Gastroesophageal sphincter (tissue), 4 donors: ENCODE results near the gene HBG1. TPM values are rescaled to one million over a fixed set of nuclear protein-coding genes. Genes with fewer than 3 reads are reported as not detected.

ENCODE experiments used
- ATAC-seq: fragments of 150-250 bp; one replicate; pipeline ENCODE4 v1.9.1; 2016; ENCODE audit warnings: mild to moderate bottlenecking, moderate library complexity
- H3K27ac ChIP-seq, 4 donors: fragments of 200-600 bp; sonication (generic) in 3 of 4; 1 replicate in 3 of 4; 2 replicates in 1 of 4; pipeline ENCODE4 v1.5.1; 2016 to 2019
- H3K27me3 ChIP-seq: fragments of 200-600 bp; sonication (generic); one replicate; pipeline ENCODE4 v1.5.1; 2019
- H3K36me3 ChIP-seq, 2 donors: fragments of 200-600 bp; sonication (generic); one replicate each; pipeline ENCODE4 v1.5.1; 2019; ENCODE audit warnings: control low read depth in 1 of 2
- H3K4me1 ChIP-seq, 3 donors: fragments of 200-600 bp; sonication (generic); 1 replicate in 2 of 3; 2 replicates in 1 of 3; pipeline ENCODE4 v1.5.1; 2016 to 2019; ENCODE audit warnings: control low read depth in 2 of 3
- H3K4me3 ChIP-seq, 2 donors: fragments of 200-600 bp; sonication (generic); one replicate each; pipeline ENCODE4 v1.5.1; 2019; ENCODE audit warnings: mild to moderate bottlenecking in 1 of 2, moderate library complexity in 1 of 2
- H3K9me3 ChIP-seq, 3 donors: fragments of 200-600 bp; sonication (generic); one replicate each; pipeline ENCODE4 v1.5.1; 2017 to 2019; ENCODE audit warnings: control low read depth in 2 of 3
- EP300 ChIP-seq: sonication (generic); formaldehyde crosslinking; IDR thresholded peaks from one replicate; pipeline ENCODE4 v1.6.1; 2017; ENCODE audit warnings: antibody characterized with exemption, mild to moderate bottlenecking
- POLR2A ChIP-seq, 2 donors: fragments of 450-650 bp; IDR thresholded peaks; one replicate each; pipeline ENCODE4 v1.6.1; 2017; ENCODE audit warnings: antibody characterized with exemption in 2 of 2, mild to moderate bottlenecking in 2 of 2, moderate library complexity in 1 of 2
- POLR2AphosphoS5 ChIP-seq: sonication (generic); formaldehyde crosslinking; IDR thresholded peaks from one replicate; pipeline ENCODE4 v1.6.1; 2017; ENCODE audit warnings: antibody characterized with exemption
- WGBS, 2 donors: methylation state at CpG; one replicate each; pipeline ENCODE4 v1.1.5; 2018; ENCODE audit warnings: low coverage in 1 of 2; 5-methylcytosine and 5-hydroxymethylcytosine counted together
- total RNA-seq, 4 donors: library from RNA; depleted of rRNA; stranded (reverse); fragments of >200 nt; gene quantifications; one replicate each; pipeline ENCODE4 v1.1.0, GENCODE V29; 2016
- TF ChIP-seq, protein P1 (sequence below), 4 experiments: fragments of 200-600 bp in 2 of 4; fragments of 450-650 bp in 2 of 4; sonication (generic) in 1 of 4; IDR thresholded peaks; one replicate each; pipeline ENCODE4 v1.5.1; 2017 to 2019; ENCODE audit warnings: antibody characterized with exemption in 4 of 4, mild to moderate bottlenecking in 2 of 4, moderate library complexity in 2 of 4

The HBG1 gene
- total RNA-seq, 4 donors from 2014 or later = not detected

DNA sequence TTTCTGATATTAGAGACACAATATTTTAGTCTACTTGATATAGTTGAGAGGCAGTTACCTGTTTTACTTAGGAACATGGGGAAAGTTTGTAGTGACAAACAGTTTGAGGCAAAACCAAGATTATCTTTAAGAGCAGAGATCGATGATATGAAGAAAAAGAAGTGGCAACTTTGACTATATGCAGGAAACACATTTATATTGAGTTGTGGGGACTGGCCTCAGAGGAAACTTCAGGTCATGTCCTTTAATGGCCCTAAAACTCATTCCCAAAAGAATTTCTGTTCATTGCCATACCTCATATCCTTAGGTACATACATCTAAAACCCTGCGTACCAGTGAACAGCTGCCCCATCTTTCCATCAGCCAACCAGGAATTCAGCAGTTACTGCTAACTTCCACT, 4.5 kb downstream of the HBG1 start:
- no peak for ATAC-seq
- no peaks in the 10 kb centered on the region for H3K36me3 ChIP-seq
- no peak overlapping the region for H3K27ac ChIP-seq
- H3K9me3 ChIP-seq = no peaks in the 10 kb centered on the region
- peaks cover 6% of the 10 kb centered on the region for H3K27me3 ChIP-seq
- TF ChIP-seq EP300 (no peak), POLR2AphosphoS5 (no peak)
- H3K4me1 ChIP-seq = no peaks in the 10 kb centered on the region
- 70 to 100% methylated on average over 1 to 2 of the region's 2 CpGs for WGBS, 2 donors
- H3K4me3 ChIP-seq = no peak overlapping the region

GRCh38 chr11:5243816-5244180, 5.9 kb downstream of the HBG1 start:
- H3K4me1 ChIP-seq = no peaks in the 10 kb centered on the region
- H3K36me3 ChIP-seq = no peaks in the 10 kb centered on the region
- H3K9me3 ChIP-seq = no peaks in the 10 kb centered on the region
- whole genome bisulfite sequencing, 2 donors = 60 to 76% methylated on average over 2 to 4 of the region's 4 CpGs
- no peak for ATAC-seq
- H3K27ac ChIP-seq = no peak overlapping the region
- no peak overlapping the region for H3K4me3 ChIP-seq
- H3K27me3 ChIP-seq = peaks cover 6% of the 10 kb centered on the region
- TF ChIP-seq EP300 = no peak
- no peak for TF ChIP-seq POLR2A (IDR thresholded peaks at IDR 0.05)
- TF ChIP-seq, protein P1, sequence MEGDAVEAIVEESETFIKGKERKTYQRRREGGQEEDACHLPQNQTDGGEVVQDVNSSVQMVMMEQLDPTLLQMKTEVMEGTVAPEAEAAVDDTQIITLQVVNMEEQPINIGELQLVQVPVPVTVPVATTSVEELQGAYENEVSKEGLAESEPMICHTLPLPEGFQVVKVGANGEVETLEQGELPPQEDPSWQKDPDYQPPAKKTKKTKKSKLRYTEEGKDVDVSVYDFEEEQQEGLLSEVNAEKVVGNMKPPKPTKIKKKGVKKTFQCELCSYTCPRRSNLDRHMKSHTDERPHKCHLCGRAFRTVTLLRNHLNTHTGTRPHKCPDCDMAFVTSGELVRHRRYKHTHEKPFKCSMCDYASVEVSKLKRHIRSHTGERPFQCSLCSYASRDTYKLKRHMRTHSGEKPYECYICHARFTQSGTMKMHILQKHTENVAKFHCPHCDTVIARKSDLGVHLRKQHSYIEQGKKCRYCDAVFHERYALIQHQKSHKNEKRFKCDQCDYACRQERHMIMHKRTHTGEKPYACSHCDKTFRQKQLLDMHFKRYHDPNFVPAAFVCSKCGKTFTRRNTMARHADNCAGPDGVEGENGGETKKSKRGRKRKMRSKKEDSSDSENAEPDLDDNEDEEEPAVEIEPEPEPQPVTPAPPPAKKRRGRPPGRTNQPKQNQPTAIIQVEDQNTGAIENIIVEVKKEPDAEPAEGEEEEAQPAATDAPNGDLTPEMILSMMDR (IDR thresholded peaks at IDR 0.05) = no peak
- TF ChIP-seq POLR2AphosphoS5 = no peak

GRCh38 chr11:5242933-5243815, 6.5 kb downstream of the HBG1 start:
- Histone ChIP-seq H3K27me3 (peaks cover 6% of the 10 kb centered on the region), H3K4me1 (no peaks in the 10 kb centered on the region), H3K27ac (no peak overlapping the region), H3K4me3 (no peak overlapping the region), H3K36me3 (no peaks in the 10 kb centered on the region), H3K9me3 (no peaks in the 10 kb centered on the region)
- 49 to 64% methylated on average over 4 to 5 of the region's 7 CpGs for WGBS, 2 donors
- no peak for ATAC-seq
- TF ChIP-seq, protein P1 (IDR thresholded peaks at IDR 0.05) = no peak
- TF ChIP-seq POLR2AphosphoS5 = no peak
- no peak for TF ChIP-seq EP300
- TF ChIP-seq POLR2A (IDR thresholded peaks at IDR 0.05) = no peak

DNA sequence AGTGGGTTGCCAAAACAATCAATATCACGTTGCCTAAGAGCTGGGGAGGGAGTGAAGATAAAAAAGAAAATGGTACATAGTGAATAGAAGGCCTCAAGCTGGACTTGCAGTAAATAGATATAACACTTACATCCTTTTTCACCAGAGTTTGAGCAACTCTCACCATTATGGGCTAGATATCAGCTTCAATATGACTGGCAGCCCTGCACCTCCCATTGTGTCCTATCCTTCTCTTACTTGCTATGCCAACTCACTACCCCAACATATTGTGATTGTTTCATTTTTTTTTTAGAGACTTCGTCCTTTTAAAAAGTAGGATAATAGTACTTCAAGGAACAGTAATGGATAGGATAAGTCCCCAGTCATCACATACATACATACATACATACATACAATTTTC, 7.4 kb downstream of the HBG1 start:
- no peaks in the 10 kb centered on the region for H3K4me1 ChIP-seq
- no peak for ATAC-seq
- H3K27ac ChIP-seq = no peak overlapping the region
- H3K4me3 ChIP-seq = no peak overlapping the region
- peaks cover 6% of the 10 kb centered on the region for H3K27me3 ChIP-seq
- WGBS, 2 donors = 63 to 76% methylated on average over 2 of the region's 2 CpGs
- no peak for TF ChIP-seq POLR2A (IDR thresholded peaks at IDR 0.05)
- TF ChIP-seq EP300 = no peak
- TF ChIP-seq POLR2AphosphoS5 = no peak
- TF ChIP-seq, protein P1 (IDR thresholded peaks at IDR 0.05) = no peak
- H3K36me3 ChIP-seq = no peaks in the 10 kb centered on the region
- H3K9me3 ChIP-seq = no peaks in the 10 kb centered on the region

GRCh38 chr11:5241458-5241857, 8.2 kb downstream of the HBG1 start:
- no peak overlapping the region for H3K27ac ChIP-seq
- TF ChIP-seq POLR2A (IDR thresholded peaks at IDR 0.05) (no peak), EP300 (no peak), POLR2AphosphoS5 (no peak)
- TF ChIP-seq, protein P1 (IDR thresholded peaks at IDR 0.05) = no peak
- H3K36me3 ChIP-seq = no peaks in the 10 kb centered on the region
- no peak for ATAC-seq
- peaks cover 6% of the 10 kb centered on the region for H3K27me3 ChIP-seq
- H3K4me1 ChIP-seq = no peaks in the 10 kb centered on the region
- no peak overlapping the region for H3K4me3 ChIP-seq
- WGBS, 2 donors = 48 to 61% methylated on average over 3 of the region's 3 CpGs
- H3K9me3 ChIP-seq = no peaks in the 10 kb centered on the region
